HG02852 (cell line): ENCODE results near the gene FKBP5.
"Not testable (repeated sequence)": the region's sequence is repeated elsewhere in the genome, so short reads cannot be mapped to it uniquely, and the experiment has no call there.

Experiments
- ATAC-seq: cut with Tn5 transposase; IDR thresholded peaks from one replicate; pipeline ENCODE4 v1.9.1; 2021; ENCODE audit warnings: mild to moderate bottlenecking, moderate library complexity; ENCODE audit not compliant: unreplicated experiment

FKBP5 gene

DNA sequence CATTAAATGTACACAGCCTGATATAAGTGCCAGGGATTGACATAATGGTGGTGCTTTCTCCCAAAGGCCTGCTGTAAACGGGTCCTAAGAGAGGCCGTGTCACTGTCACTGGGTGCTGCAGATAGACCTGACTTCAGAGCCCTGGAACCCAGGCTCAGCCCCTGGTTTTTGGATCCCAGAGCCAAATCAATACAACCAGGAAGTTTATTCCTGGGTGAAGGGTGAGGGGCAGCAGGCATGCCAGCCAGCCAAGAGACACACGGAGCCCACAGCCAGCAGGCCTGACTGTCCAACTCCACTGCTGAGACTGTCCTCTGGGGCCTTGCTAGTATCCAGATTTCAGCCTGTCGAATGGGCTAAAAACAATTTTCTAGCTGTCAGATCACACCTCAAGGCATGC lies 35.3 kb upstream of the FKBP5 start:
- no peak for ATAC-seq

DNA sequence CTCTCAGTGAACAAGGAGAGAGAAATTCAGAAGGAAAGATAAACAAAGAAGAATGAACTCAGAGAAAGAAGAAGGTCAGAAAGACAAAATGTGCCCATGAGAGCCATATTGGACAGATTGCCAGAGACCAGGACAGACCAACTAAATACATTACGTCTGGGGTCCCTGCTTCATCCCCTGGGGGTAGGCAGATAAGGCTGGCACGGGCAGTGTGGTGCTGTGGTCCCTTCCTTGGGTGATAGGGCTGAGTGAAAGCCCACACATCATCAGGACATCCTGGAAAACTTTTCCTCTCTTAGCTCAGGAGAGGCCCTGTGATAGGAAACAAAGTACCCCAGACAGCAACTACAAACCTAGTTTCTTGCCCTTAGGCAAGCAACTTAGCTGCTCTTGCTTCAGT lies 34.9 kb upstream of the FKBP5 start:
- ATAC-seq = no peak

DNA sequence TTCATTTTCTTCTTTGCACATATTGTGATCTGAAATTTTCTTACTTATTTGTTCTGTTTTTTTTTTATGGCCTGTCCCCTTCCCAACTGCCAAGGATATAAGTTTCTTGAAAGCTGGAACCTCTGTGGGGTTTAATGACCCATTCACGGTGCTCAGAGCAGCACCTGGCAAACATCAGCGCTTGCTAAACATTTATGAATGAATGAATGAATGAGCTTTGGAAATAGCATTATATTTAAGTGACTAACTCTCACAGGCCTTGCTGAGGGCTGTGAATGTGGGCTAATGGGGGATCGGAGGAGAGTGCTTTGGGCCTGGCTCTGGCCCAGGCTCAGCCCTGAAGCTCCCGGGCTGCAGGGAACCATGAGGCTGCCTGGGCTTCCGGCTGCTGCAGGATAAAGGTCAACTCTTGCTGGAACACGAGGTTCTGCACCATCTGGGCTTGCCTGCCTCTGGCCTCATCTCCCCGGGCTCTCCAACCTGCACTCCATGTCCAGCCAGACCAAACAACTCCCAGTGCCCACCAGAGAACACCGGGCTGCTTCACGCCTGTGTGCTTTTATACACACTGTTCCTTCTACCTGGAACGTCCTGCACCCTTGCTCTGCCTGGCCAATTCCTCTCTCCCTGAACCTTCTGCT lies 33.5 kb upstream of the FKBP5 start:
- no peak for ATAC-seq

DNA sequence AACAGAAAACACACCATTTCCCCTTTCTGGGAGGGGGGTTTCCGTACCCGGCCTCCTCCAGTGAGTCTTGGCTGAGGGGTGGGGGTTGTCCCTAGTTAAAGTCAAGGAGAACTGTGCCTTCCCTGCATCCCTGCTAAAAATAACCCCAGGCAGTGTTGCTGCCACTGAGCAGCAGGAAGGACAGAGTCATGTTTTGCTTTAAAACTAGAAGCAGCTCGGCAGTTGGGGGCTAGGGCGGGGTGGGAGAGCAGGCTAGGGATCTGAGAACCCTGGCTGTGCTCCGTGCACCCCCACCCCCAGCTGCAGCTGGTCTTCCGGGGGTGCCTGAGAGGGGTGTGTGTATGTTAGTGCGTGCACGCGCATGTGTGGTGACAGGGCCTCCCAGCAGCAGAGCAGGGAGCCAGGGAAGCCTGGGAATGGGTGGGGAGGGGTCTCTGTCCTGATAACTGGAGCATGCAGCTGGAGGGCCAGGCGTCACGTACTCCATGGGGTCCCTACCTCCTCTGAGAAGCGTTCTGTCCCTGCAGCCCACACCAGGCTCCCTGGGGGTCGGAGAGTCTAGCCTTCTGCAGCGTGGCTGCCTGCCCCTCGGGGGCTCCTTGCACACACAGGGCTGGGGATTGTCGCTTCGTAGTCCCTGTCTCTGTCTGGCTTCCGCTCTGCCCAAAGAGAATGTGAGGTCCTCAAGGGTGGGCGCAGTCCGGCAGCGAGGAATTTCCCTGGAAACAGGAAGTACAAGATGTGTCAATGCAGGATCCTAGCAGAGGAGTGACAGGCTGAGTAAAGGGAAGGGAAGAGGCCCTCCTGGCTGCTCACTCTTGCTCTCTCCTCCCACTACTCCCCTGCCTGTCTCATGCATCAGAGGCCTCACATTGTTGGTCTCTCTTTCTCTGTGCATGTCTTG lies 31.4 kb upstream of the FKBP5 start:
- peak; percentile 61 for ATAC-seq

DNA sequence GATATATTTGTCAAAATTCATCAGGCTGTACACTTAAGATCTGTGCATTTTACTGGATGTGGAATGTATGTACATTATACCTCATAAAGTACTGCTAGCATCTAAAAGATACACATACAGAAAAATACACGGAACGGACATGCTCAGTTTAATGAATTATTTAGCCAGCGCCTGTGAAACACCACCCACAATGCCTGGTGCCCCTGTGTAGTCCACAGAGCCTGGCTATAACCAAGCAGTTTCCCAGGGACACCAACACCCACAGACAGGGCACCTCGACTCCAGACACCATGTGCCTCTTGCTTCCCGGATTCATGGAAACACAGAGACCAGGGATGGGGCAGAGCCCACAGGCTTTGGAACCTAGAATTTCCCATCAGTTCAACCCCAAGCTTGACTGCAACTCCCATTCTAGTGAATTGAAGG lies 30.7 kb upstream of the FKBP5 start:
- peak; percentile 18 for ATAC-seq

DNA sequence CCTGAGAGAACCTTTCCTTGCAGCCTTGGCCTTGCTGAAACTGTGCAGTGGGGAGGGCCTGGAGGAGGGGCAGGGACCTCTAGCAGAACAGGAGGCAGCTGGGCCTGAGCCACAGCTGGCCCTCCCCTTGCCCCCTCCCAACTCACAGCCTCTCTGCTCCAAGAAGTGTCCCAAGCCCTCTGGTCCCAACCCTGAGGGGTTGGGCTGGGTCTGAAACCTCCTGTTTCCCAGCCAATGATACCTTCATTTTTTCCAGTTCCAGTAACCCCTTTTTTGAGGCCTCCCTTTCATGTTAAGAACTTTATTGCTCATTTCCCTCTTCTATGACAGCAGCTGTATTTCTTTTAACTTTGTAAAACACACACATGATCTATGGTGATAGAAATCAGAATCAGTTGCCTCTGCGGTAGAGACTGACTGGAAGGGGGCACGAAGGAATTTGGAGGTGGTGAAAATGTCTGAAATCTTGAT lies 30.2 kb upstream of the FKBP5 start:
- ATAC-seq = no peak

DNA sequence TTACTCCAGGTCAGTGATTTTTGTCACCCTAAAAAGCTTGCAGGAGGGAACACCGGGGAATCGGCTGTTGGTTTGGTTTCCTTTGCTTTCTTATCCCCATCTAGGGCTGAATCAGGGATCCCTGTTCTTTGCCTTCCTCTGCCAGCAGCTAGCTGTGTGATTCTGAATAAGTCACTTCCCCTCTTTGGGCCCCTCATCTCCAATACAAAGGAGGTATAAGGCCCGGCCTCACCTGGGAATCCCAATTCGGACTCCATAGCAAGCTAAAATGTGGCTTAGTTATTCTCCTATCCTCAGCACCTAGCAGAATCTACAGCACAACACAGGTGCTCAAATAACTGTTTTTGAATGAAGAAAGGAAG lies 29.6 kb upstream of the FKBP5 start:
- ATAC-seq = no peak

DNA sequence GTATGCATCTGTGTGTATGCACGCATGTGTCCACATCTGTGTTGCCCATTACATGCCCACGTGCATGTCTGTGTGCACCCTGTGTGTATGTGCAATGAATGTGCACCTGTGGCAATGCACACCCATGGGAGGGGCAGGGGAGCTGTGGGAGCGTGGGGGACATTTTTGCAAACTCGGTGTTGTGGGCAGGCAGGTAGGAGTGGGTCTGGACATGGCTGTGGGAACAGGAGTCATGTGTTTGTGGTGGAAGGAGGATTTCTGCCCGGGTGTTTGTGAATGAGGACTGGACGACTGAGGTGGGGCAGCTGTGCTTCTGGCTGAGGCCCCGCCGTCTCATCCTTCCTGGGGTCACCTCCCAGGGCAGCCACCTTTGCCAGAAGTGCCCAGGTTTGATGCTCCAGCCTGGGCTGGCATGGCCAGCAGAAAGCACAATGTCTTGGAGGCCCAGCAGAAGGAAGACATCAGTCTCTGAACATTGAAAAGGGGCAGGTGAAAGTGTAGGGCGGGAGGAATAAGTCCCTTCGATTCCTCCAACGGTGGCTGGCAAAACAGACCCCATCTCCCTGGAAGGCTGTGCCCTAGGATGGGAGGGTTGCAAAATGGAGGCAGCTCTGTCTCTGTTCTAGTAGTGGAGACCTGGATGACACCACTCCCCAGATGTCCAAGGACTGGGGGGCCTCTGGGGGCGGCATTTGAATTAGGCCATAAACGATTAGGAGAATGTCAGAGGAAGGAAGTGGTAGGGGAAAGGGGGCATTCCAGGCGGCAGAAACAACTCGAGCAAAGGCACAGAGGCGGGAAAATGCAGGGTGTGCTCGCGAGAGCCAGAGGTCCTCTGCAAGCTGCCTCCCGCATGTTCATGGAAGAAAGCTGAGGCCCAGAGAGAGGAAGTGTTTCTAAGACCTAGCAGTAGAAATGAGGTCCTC lies 29.0 kb upstream of the FKBP5 start:
- ATAC-seq = no peak

DNA sequence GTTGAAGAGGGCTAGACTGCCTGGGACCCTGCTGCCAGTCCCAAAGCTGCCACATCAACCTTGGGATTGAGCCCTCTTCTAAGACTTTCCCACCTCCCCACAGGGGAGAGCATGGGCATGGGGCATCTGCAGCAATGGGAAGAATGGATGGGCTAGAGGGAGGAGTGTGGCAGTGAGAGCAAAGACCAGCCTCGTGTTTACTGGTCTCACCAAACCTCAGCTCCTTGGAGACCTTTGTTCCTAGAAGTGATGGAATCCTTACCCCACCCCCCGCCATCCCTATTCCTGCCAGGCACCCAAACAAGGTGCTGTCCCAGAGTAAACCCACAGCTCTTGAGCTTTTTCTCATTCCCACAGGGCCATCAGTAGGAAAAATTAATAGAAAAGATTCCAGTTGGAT lies 28.1 kb upstream of the FKBP5 start:
- no peak for ATAC-seq

DNA sequence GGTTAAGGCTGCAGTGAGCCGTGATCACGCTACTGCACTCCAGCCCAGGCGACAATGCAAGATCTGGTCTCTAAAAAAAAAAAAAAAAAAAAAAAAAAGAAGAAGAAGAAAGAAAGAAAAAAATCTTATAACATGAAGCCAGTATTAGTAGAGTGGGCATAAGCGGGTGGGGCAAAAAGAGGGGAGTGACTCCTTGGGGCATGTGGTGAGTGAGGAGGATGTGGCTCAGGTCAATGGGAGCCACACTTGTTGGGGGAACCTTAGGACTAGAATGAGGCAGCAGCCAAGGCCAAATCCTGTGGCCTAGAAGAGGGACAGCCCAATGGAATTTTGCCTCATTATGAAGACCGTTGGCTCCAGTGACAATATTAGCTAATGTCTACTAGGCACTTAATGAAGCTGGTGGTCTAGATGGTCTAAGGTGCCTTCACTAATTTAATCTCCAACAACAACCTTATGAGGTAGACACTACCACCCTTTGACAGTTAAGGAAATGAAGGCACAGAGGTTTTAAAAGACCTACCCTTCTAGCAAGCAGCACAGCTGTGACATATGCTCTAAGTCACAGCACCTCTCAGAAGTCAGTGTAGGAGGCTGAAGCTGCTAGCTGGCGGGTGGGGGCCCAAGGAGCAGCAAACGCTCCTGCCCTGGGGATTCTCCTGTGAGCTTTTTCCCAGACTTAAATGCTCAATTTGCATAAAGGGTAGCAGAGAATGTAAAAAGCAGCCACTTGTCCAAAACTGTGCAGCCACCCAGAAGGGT lies 24.5 kb upstream of the FKBP5 start:
- no peak for ATAC-seq

DNA sequence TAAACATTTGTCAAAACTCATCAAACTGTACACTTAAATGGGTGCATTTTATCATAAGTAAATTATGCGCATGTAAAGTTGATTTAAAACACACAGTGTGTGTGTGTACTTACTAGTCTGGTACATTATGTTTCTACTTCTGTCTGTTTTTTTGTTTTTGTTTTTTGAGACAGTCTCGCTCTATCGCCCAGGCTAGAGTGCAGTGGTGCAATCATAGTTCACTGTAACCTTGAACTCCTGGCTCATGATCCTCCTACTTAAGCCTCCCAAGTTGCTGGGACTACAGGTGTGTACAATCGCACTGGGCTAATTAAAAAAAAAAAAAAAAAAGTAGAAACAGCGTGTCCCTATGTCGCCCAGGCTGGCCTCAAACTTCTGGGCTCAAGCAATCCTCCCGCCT lies 23.0 kb upstream of the FKBP5 start:
- ATAC-seq = no peak

DNA sequence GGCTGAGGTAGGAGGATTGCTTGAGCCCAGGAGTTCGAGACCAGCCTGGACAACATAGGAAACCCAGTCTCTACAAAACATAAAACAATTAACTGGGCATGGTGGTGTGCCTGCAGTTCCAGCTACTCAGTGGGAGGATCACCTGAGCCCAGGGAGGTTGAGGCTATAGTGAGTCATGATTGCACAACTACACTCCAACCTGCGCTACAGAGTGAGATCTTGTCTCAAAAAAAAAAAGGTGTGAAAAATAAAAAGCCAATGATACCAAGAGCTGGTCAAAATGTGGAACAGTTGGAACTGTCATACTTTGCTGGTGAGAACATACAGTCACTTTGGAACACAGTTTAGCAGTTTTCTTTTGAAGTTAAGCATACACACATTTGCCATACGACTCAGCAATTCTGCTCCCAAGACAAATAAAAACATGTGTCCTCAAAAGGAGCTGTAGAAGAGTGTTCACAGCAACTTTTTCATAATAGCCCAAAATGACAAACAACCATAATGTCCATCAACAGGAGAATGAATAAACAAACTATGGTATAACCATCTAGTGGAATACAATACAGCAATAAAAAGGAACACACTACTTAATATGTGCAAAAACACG lies 21.6 kb upstream of the FKBP5 start:
- no peak for ATAC-seq

DNA sequence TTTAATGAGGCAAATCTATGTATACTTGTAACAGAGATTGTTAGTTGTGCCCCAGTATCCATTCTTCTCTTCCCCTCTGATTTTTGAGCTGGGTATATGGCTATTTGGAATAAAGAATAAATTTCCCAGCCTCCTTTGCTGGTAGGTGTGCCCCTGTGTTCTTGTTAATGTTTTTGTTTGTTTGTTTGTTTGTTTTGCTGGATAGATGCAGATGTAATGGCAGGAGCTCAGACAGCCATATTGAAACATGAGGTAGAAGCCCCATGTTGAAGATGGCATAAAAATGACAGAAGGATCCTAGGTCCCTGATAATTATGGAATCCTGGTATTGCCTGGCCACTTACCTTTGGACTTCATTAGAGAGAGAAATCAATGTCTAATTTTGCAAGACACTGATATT lies 19.9 kb upstream of the FKBP5 start:
- no peak for ATAC-seq

DNA sequence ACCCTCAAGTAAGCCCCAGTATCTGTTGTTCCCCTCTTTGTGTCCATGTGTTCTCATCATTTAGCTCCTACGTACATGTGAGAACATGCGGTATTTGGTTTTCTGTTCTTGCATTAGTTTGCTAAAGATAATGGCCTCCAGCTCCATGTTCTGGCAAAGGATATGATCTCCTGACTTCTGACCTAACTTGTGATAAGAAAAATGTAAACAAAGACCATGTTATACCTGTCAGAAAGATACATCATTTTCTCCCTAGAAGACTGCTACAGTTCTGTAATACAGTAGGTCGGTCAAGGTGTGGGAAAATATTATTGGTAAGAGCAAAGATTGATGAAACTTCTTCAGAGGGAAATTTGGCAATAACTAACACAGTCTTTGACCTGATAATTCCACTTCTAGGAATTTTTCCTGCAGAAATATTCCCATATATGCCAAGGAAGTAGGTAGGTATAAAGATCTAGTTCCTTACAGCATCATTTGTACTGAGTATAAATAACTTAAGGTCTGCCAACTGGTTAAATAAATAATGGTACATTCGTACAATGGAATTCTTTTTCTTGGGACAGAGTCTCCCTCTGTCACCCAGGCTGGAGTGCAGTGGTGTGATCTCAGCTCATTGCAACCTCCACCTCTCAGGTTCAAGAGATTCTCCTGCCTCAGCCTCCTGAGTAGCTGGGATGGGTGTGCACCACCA lies 19.1 kb upstream of the FKBP5 start:
- no peak for ATAC-seq

DNA sequence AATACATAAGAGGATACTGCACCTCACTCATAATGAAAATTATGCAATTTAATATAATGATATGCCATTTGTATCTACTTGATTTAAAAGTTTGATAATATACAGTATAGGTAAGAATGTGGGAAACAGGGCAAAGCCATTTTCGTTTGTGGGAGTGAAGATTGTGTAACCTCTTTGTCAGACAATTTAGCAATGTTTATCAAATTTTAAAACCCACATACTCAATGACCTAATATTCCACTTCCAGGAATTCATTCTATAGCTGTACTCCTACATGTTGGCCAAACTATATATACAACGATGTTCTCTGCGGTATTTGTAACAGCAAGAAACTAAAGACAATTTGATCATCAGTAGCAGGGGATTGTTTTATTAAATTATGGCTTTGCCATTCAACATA lies 17.8 kb upstream of the FKBP5 start:
- no peak for ATAC-seq

DNA sequence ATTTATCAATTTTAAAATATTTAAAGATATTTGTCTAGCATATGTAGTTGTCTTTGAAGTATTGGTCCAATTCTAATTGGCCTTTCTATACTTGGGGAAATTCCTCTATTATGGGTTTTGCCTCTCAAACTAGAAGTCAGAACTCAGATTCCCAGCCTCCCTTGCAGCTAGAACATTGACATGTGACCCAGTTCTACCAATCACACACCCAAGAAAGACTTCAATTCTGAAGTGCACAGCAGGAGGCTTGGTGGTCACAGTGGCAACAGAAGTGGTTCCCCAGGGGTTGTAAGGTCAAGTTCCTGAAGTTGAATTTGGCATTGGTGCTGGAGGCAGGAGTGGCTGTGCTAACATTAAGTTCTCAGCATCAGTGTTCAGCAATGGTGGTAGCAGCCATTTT lies 14.8 kb upstream of the FKBP5 start:
- no peak for ATAC-seq

DNA sequence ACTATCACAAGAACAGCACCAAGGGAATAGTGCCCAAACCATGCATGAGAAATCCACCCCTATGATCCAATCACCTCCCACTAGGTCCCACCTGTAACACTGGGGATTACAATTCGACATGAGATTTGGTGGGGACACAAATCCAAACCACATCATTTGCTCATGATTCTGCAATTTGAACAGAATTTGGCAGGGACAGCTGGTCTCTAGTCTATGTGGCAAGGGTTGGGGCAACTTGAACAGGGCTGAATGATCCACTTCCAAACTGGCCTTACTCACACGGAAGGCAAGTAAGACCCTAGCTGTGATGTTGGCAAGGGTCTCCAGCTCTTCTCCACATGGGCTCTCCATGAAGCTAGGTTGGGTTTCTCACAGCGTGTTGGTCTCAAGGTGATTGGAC lies 10.1 kb upstream of the FKBP5 start:
- ATAC-seq = no peak

DNA sequence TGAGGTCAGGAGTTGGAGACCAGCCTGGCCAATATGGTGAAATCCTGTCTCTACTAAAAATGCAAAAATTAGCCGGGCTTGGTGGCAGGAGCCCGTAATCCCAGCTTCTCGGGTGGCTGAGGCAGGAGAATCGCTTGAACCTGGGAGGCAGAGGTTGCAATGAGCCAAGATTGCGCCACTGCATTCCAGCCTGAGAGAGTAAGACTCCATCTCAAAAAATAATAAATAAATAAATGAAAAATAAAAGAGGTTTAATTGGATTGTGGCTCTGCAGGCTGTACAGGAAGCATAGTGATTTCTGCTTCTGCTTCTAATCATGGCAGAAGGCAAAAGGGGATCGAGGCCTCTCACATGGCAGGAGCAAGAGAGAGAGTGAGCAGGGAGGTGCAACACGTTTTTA lies 9.7 kb upstream of the FKBP5 start:
- ATAC-seq = not testable (repeated sequence)

DNA sequence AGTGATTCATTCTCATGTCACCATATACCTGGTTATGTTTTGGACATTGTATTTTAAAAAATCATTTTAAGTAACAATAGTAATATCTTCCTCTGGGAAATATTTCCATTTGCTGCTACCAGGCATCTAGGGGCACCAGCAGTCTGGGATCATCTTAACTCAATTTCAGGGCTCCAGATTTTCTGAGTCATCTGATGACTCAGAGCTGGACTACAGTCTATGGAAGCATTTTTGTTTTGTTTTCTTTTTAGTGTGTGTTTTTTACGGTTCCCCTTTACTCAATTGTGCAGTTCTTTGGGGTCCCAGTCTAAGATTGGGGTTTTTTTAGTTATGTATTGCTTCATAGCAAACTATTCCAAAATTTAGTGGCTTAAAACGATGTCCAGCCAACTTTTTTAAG lies 5.7 kb upstream of the FKBP5 start:
- ATAC-seq = no peak
